ENCODE data around the gene NPRL2.

NPRL2 gene

GRCh38 chr3:50351323-50351697 is 735 bp upstream of the NPRL2 start:
- DNase-seq (ENCODE audit: extremely low read depth in 1 of 2, low read depth in 1 of 2) = no peak

GRCh38 chr3:50350213-50350526 is 405 bp downstream of the NPRL2 start:
- DNase-seq (ENCODE audit: extremely low read depth in 1 of 2, low read depth in 1 of 2) = no peak

GRCh38 chr3:50347187-50347813 is 3.3 kb downstream of the NPRL2 start:
- peak; percentile 47 to 57 for DNase-seq (ENCODE audit: extremely low read depth in 1 of 2, low read depth in 1 of 2)

GRCh38 chr3:50345586-50346234 is 4.9 kb downstream of the NPRL2 start, which contains the start of gene ZMYND10:
Gene ZMYND10 (minus strand): TSS chr3:50345732. CDS start chr3:50345579, 153 bp downstream.
- peak; percentile 38 to 66 for DNase-seq (ENCODE audit: extremely low read depth in 1 of 2, low read depth in 1 of 2)

- no peak for DNase-seq (ENCODE audit: extremely low read depth in 1 of 2, low read depth in 1 of 2)
Measured at GRCh38 chr3:50345008-50345407, 5.6 kb downstream of the NPRL2 start.

- DNase-seq (ENCODE audit: extremely low read depth in 1 of 2, low read depth in 1 of 2) = no peak
Measured at GRCh38 chr3:50342813-50343633, 7.6 kb downstream of the NPRL2 start.

GRCh38 chr3:50341996-50342650 is 8.5 kb downstream of the NPRL2 start:
- DNase-seq (ENCODE audit: extremely low read depth in 1 of 2, low read depth in 1 of 2) = no peak

GRCh38 chr3:50341537-50341936 is 9.0 kb downstream of the NPRL2 start:
- no peak for DNase-seq (ENCODE audit: extremely low read depth in 1 of 2, low read depth in 1 of 2)

- peak in 1 of 2 donors; percentile 43 for DNase-seq (ENCODE audit: extremely low read depth in 1 of 2, low read depth in 1 of 2)
Measured at GRCh38 chr3:50340448-50341329, 9.9 kb downstream of the NPRL2 start, which contains the start of gene RASSF1. Gene RASSF1 (minus strand): TSS chr3:50340836. CDS start chr3:50340805, 31 bp downstream.

- no peak for DNase-seq (ENCODE audit: extremely low read depth in 1 of 2, low read depth in 1 of 2)
Measured at GRCh38 chr3:50340147-50340447, 10.5 kb downstream of the NPRL2 start.

- no peak for DNase-seq (ENCODE audit: extremely low read depth in 1 of 2, low read depth in 1 of 2)
Measured at GRCh38 chr3:50339485-50340146, 11.0 kb downstream of the NPRL2 start.

GRCh38 chr3:50338965-50339364 is 11.6 kb downstream of the NPRL2 start:
- no peak for DNase-seq (ENCODE audit: extremely low read depth in 1 of 2, low read depth in 1 of 2)

- DNase-seq (ENCODE audit: extremely low read depth in 1 of 2, low read depth in 1 of 2) = peak; percentile 84 to 88
Measured at GRCh38 chr3:50337175-50337861, 13.3 kb downstream of the NPRL2 start.

GRCh38 chr3:50336452-50337174 is 14.0 kb downstream of the NPRL2 start:
- no peak for DNase-seq (ENCODE audit: extremely low read depth in 1 of 2, low read depth in 1 of 2)

GRCh38 chr3:50334339-50335075 is 16.1 kb downstream of the NPRL2 start:
- DNase-seq (ENCODE audit: extremely low read depth in 1 of 2, low read depth in 1 of 2) = no peak

GRCh38 chr3:50333744-50334328 is 16.7 kb downstream of the NPRL2 start:
- DNase-seq (ENCODE audit: extremely low read depth in 1 of 2, low read depth in 1 of 2) = no peak

- no peak for DNase-seq (ENCODE audit: extremely low read depth in 1 of 2, low read depth in 1 of 2)
Measured at GRCh38 chr3:50331364-50331907, 19.1 kb downstream of the NPRL2 start.
